Measurements from ENCODE around the gene LRRC28. TPM values are rescaled to one million over a fixed set of nuclear protein-coding genes. Genes with fewer than 3 reads are reported as not detected.

LRRC28 gene
- polyA plus RNA-seq, 1 experiment: 23.5 TPM

GRCh38 chr15:99385865-99386264, 134.6 kb downstream of the LRRC28 start:
- POLR2A ChIA-PET: no interaction called here
- H3K36me3 ChIP-seq (ENCODE audit: control insufficient read depth, insufficient read depth, low read length): no peaks in the 10 kb centered on the region
- H3K4me3 ChIP-seq (ENCODE audit: low read depth, low read length): no peak overlapping the region
- CTCF ChIA-PET: interaction anchor here (1.0 to 1.8 kb wide), 3 partner anchors 23 to 318 kb away, joined by 3 to 6 read pairs (median 3); no protein-coding TSS in a partner anchor
- H3K27me3 ChIP-seq (ENCODE audit: control insufficient read depth, insufficient read depth, low read length): no peaks in the 10 kb centered on the region
- DNase-seq (ENCODE audit: low read depth): no peak
- TF ChIP-seq, protein P1, sequence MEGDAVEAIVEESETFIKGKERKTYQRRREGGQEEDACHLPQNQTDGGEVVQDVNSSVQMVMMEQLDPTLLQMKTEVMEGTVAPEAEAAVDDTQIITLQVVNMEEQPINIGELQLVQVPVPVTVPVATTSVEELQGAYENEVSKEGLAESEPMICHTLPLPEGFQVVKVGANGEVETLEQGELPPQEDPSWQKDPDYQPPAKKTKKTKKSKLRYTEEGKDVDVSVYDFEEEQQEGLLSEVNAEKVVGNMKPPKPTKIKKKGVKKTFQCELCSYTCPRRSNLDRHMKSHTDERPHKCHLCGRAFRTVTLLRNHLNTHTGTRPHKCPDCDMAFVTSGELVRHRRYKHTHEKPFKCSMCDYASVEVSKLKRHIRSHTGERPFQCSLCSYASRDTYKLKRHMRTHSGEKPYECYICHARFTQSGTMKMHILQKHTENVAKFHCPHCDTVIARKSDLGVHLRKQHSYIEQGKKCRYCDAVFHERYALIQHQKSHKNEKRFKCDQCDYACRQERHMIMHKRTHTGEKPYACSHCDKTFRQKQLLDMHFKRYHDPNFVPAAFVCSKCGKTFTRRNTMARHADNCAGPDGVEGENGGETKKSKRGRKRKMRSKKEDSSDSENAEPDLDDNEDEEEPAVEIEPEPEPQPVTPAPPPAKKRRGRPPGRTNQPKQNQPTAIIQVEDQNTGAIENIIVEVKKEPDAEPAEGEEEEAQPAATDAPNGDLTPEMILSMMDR (IDR thresholded peaks at IDR 0.05; ENCODE audit: insufficient read depth, low read depth, low read length): no peak

DNA sequence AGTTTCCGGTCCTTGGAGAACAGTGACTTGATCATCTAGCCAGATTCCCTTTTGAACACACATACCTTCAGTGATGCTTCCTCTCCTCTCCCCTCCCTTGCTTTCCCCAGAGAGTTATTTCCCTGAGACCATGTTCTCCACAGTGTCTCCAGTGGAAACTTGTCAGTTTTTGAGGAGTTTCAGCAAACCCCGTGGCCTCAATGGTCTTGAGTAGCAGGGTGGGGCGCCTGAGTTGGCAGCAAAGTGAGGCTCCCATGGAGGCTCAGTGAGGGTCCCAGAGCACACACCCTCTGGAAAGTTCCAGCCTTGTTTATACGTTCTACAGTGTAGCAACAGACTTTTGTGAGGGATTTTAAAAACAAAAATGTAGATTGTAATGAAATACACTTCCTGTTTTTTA, 135.1 kb downstream of the LRRC28 start:
- TF ChIP-seq, protein P1 (IDR thresholded peaks at IDR 0.05; ENCODE audit: insufficient read depth, low read depth, low read length): no peak
- DNase-seq (ENCODE audit: low read depth): no peak
- ChIA-PET POLR2A (no interaction called here), CTCF (interaction anchor here (1.4 to 1.8 kb wide), 2 partner anchors 22 to 318 kb away, joined by 3 to 6 read pairs; no protein-coding TSS in a partner anchor)
- no peaks in the 10 kb centered on the region for H3K36me3 ChIP-seq (ENCODE audit: control insufficient read depth, insufficient read depth, low read length)
- H3K27me3 ChIP-seq (ENCODE audit: control insufficient read depth, insufficient read depth, low read length): no peaks in the 10 kb centered on the region
- H3K4me3 ChIP-seq (ENCODE audit: low read depth, low read length): no peak overlapping the region

DNA sequence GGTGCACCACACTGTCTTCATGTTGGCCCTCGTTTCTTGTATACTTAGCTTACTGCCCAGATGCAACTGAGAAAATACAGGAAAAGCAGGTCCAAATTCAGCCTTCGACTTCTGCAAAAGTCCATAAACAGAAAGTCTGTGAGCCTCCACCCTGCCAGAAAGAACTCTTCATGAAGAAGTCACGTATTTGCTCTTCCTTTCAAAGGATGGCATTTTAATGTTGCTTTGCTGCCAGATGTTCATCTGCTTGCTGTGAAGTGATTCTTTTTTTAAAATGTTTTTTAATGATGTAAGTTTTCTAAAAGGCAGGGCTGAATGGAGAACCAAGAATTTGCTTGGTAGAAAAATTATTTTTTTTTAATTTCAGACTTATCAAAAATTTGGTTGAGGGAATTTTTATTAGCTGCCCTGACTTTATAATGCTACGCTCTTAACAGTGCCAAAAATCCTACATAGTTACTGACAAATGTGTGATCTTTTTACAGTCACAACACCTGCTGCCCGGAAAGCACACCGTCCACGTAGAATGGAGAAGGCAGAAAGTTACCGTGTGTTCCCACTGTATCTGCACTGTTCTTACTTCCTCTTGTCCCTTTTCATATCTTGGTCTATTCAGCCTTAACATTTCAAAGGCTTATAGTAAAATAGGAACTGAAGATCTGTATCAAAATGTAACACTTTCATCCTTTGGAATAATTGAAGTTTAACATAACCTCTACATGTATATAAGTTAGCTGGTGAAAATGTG, 136.3 kb downstream of the LRRC28 start:
- TF ChIP-seq, protein P1 (IDR thresholded peaks at IDR 0.05; ENCODE audit: insufficient read depth, low read depth, low read length): no peak
- H3K4me3 ChIP-seq (ENCODE audit: low read depth, low read length): no peak overlapping the region
- DNase-seq (ENCODE audit: low read depth): no peak
- no peaks in the 10 kb centered on the region for H3K27me3 ChIP-seq (ENCODE audit: control insufficient read depth, insufficient read depth, low read length)
- H3K36me3 ChIP-seq (ENCODE audit: control insufficient read depth, insufficient read depth, low read length): no peaks in the 10 kb centered on the region
- POLR2A ChIA-PET: no interaction called here
- CTCF ChIA-PET: interaction anchor here (1.2 kb wide), 1 partner anchor 317 kb away, joined by 3 read pairs; no protein-coding TSS in a partner anchor

GRCh38 chr15:99390667-99391066, 139.4 kb downstream of the LRRC28 start:
- no peak for DNase-seq (ENCODE audit: low read depth)
- Histone ChIP-seq H3K4me3 (ENCODE audit: low read depth, low read length) (no peak overlapping the region), H3K27me3 (ENCODE audit: control insufficient read depth, insufficient read depth, low read length) (no peaks in the 10 kb centered on the region), H3K36me3 (ENCODE audit: control insufficient read depth, insufficient read depth, low read length) (no peaks in the 10 kb centered on the region)
- POLR2A ChIA-PET: no interaction called here
- TF ChIP-seq, protein P1 (IDR thresholded peaks at IDR 0.05; ENCODE audit: insufficient read depth, low read depth, low read length): peak; percentile 17; the same call in 1 of the 2 replicates
- CTCF ChIA-PET: interaction anchor here (1.2 to 2.4 kb wide), 5 partner anchors 9 to 313 kb away, joined by 3 to 7 read pairs (median 5); no protein-coding TSS in a partner anchor

DNA sequence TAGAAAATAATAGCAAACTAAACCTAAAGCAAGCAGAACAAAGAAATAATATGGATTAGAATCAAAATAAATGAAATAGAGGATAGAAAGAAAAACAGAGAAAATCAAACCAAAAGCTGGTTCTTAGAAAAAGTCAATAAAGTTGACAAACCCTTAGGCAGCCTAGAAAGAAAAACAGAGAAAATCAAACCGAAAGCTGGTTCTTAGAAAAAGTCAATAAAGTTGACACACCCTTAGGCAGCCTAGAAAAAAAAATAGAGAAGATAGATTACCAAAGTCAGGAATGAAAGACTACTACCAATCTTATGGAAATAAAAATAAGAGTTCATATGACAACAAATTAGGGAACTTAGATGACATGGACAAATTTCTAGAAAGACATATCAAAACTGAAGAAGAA, 142.4 kb downstream of the LRRC28 start:
- POLR2A ChIA-PET: no interaction called here
- CTCF ChIA-PET: interaction anchor here (0.8 to 1.2 kb wide), 2 partner anchors 14 to 311 kb away, joined by 3 read pairs; no protein-coding TSS in a partner anchor
- Histone ChIP-seq H3K27me3 (ENCODE audit: control insufficient read depth, insufficient read depth, low read length) (no peaks in the 10 kb centered on the region), H3K36me3 (ENCODE audit: control insufficient read depth, insufficient read depth, low read length) (no peaks in the 10 kb centered on the region), H3K4me3 (ENCODE audit: low read depth, low read length) (no peak overlapping the region)
- TF ChIP-seq, protein P1 (IDR thresholded peaks at IDR 0.05; ENCODE audit: insufficient read depth, low read depth, low read length): no peak
- no peak for DNase-seq (ENCODE audit: low read depth)
